ENCODE measurements around the gene FBXL4.

The FBXL4 gene
- total RNA-seq: 30.6 to 53.4 (median 36.9) reads per million in 4 donors

GRCh38 chr6:98947411-98948292, at the start of gene FBXL4:
Gene FBXL4 (minus strand): TSS chr6:98947946. CDS start chr6:98926988, 20,958 bp downstream.
- DNase-seq: peak; percentile 65 to 82 (median 68)

GRCh38 chr6:98995116-98995515, 47.4 kb upstream of the FBXL4 start:
- DNase-seq: no peak

GRCh38 chr6:98992535-98992934, 44.8 kb upstream of the FBXL4 start:
- DNase-seq: no peak

- no peak for DNase-seq
Observed at GRCh38 chr6:98986071-98986615, 38.4 kb upstream of the FBXL4 start.

DNA sequence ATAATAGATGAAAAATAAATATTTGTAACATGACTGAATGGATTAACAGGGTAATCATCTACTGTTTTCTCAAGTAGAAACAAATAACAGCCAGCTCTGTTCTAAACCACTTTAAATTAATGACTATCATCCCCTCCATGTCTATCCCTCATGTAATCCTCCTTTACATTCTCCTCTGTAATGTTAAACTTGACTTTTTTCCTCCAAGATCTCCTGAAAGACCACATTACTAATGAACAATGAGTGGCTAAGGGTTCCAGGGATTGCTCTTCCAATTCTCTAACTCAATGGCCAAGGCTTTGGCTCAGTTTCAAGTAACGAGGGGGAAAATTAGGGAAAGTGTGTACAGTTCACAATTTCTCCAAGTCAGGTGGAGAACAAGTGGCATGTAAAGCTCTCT, 37.6 kb upstream of the FBXL4 start:
- no peak for DNase-seq

- DNase-seq: no peak
Observed at GRCh38 chr6:98984121-98984520, 36.4 kb upstream of the FBXL4 start.

- DNase-seq: no peak
Observed at GRCh38 chr6:98981473-98981872, 33.7 kb upstream of the FBXL4 start.

GRCh38 chr6:98980819-98981218, 33.1 kb upstream of the FBXL4 start:
- no peak for DNase-seq

DNA sequence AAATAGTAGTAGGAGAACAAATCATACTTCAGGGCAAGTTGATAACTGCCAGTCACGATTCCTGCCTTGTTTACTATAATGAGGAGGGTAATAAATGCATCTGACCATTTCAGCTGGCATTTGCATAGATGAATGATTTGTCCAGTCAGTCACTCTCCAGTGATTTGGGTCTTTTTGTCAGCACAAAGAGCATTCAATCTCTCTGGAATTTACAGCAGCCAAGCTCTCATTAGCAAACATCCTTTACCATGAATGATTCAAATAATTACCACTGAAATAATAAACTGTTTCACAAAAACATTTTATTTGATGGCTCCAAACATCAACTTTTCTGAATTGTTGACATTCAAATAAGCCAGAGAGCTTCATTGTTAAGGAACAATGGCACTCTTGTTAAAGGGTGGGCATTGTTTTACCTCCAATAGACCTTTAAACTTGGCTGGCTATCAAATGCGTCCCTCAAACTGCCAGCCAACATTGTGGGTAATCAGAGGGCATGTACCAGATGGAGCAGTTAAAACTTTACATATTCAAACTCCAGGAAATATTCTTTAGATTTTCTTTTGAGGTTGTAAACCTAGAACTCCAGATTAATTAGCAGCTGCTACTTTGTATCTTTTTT, 30.0 kb upstream of the FBXL4 start:
- no peak for DNase-seq

GRCh38 chr6:98976674-98977385, 29.1 kb upstream of the FBXL4 start:
- DNase-seq: no peak

- DNase-seq: no peak
Observed at GRCh38 chr6:98975421-98975820, 27.7 kb upstream of the FBXL4 start.

- DNase-seq: no peak
Observed at GRCh38 chr6:98974309-98974708, 26.6 kb upstream of the FBXL4 start.

- DNase-seq: no peak
Observed at GRCh38 chr6:98973571-98973970, 25.8 kb upstream of the FBXL4 start.

DNA sequence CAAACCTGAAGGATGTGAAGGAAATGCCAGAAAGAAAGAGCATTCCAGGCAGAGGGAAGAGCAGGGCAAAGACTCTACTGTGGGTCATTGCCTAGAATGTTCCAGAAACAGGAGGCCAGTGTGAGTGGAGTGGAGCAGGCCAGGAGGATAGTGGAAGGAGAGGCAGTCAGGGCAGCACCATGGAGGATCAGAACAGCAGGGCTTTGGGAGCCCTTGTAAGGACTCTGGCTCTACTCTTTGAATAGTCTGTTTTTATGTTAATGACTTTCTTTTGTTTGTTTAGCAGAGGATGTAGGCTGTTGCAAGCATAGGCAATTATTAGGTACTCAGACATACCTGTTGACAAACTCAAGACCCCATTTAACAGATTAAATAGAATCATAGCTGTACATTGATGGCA, 23.6 kb upstream of the FBXL4 start:
- no peak for DNase-seq

DNA sequence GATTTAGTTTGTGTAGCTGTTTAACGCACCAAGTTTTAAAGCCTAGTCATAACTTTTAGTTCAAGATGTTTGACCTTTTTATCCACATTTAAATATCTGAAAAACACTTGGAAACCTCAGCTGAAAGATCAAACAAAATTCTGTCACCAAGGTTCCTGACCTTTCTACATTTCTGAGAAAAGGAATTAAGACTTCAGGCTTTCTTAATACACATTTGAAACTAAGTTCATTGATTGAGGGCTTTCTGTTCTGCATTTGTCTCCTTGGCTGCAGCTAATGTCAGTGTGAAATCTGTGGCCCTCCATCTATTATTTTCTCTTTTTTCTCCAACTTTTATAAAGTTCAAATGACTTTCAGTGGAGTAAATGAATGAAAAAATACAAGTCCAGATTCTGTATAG, 22.7 kb upstream of the FBXL4 start:
- no peak for DNase-seq

DNA sequence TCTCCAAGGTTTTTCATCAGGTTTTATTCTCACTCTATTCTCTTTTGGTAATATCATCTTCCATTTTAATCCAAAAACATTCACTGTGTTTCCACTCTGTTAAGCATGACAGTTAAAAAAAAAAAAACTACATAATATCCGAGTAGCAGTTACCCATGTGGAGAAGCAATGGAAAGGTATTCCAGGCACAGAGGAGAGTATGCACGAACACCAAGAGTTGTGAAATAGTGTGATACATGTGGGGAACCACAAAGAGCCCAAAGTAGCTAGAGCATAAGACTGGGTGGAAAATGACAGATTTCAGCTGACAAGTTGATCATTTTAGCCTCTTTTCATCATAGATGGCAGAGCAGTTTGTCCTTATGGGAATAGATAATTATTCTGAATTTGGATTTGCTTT, 19.9 kb upstream of the FBXL4 start:
- DNase-seq: no peak

DNA sequence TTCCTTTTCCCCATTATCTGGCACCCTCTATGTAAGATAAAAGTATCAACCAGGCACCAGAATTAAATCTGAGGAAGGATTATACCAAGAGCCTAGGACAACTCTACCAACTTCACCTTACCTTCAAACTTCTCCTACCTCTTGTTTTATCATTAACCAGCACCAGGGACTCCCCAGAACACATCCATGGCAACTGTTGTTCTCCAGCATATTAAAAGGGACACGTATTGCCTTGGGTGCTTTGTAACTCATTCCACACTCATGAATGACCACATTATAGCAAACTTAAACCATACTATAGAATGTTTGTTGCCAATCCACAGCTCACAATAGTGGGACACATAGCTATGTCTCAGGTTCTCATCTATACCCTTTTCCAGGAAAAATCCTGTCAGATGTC, 11.9 kb upstream of the FBXL4 start:
- no peak for DNase-seq

DNA sequence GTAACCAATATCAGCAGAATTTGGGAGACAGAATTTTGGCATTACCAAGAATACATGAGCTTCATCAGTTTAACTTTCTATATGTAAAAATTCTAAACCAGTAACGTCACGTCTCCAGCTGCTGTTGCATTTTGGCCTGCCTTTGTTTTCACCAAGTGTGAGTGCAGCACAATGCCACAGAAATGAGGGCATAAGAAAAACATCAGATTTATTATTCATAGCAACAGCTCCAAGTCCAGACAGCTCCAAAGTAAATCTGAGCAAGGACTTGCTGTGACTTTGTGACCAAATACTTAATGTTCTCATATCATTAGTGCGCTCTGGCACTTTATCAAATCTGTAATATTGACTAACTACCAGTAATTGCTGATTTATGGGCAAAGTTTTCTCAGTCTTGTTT, 11.0 kb upstream of the FBXL4 start:
- no peak for DNase-seq

DNA sequence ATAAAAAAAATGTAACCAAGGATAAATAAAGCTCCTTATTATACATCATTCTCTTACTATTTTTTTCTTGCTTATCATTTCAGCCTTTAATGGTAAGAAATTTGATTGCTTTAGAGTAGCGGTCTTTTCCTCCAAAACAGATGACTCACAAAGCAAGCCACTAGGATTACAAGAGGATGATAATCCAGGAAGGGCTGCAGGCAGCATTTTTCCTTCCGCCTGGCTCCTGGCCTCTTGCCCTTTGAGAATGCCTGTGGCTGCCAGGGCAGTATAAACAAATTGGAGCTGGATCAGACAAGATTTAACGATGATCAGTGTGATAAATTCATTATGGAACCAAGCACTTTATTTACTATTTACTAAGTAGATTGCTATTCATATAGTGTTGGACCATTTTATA, 9.7 kb upstream of the FBXL4 start:
- DNase-seq: no peak

DNA sequence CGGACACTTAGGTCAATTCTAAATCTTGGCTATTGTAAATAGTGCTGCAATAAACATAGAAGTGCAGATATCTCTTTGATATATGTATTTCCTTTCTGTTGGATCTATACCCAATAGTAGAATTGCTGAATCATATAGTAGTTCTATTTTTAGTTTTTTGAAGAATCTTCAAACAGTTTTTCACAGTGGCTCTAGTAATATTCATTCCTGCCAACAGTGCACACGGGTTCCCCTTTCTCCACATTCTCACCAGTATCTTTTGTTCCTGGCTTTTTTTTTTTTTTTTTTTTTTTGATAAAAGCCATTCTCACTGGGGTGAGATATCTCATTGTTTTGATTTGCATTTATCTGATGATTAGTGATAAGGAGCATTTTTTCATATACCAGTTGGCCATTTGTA, 1.8 kb upstream of the FBXL4 start:
- no peak for DNase-seq

- peak in 4 of 5 donors; percentile 22 to 53 (median 30) for DNase-seq
Observed at GRCh38 chr6:98946879-98947410, 801 bp downstream of the FBXL4 start.

DNA sequence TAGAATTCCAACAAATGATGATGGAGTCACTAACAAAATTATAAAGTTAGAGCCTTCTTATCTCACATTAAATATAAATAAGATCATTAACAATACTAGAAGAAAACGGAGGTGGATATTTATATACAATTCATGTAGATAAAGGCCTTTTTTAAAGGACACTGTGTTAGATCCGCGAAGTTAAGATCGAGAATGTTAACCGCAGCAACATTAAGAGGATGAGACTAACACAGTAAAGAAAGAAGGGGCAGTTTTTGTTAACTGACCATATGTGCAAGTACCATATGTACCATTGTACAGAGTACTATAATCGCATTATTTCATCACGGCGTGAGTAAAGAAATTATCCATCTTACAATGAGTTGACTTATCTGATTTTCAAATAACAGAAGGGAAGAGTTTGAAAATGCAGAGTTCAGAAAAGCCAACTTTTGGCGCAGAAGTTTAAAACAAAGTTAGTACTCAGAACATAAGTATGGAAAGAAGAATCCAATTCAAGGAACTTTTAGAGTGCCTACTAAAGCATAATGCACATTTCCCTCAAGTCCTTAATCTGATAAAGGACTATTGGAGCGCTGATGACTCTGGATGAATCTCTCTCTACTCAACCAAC, 1.4 kb downstream of the FBXL4 start:
- no peak for DNase-seq
